Hippocampal formation (tissue), 2 donors: ENCODE results near the gene WDFY4.
"Not testable (repeated sequence)": the region's sequence is repeated elsewhere in the genome, so short reads cannot be mapped to it uniquely, and the experiment has no call there.

ENCODE experiments used
- DNase-seq, 2 donors: peaks; one replicate each; lab custom pipeline; 2025; lab: John Stamatoyannopoulos, UW

WDFY4 gene

GRCh38 chr10:48684792-48685623 is at the start of gene WDFY4:
Gene WDFY4, plus strand, starts transcription at chr10:48684873. Its CDS starts 24,860 bp downstream, at chr10:48709733.
- no peak for DNase-seq

- DNase-seq = no peak
Observed at GRCh38 chr10:48634984-48635557, 49.6 kb upstream of the WDFY4 start.

- no peak for DNase-seq
Observed at GRCh38 chr10:48636231-48636630, 48.4 kb upstream of the WDFY4 start.

- no peak for DNase-seq
Observed at GRCh38 chr10:48636901-48637300, 47.8 kb upstream of the WDFY4 start.

- no peak for DNase-seq
Observed at GRCh38 chr10:48638158-48638557, 46.5 kb upstream of the WDFY4 start.

- DNase-seq = no peak
Observed at GRCh38 chr10:48638739-48639527, 45.7 kb upstream of the WDFY4 start.

GRCh38 chr10:48639632-48640031 is 45.0 kb upstream of the WDFY4 start:
- no peak for DNase-seq

- DNase-seq = no peak
Observed at GRCh38 chr10:48640326-48640725, 44.3 kb upstream of the WDFY4 start.

- DNase-seq = not testable (repeated sequence)
Observed at GRCh38 chr10:48641099-48641690, 43.5 kb upstream of the WDFY4 start.

GRCh38 chr10:48645600-48645999 is 39.1 kb upstream of the WDFY4 start:
- no peak for DNase-seq

- DNase-seq = not testable (repeated sequence)
Observed at GRCh38 chr10:48647073-48647472, 37.6 kb upstream of the WDFY4 start.

- DNase-seq = no peak
Observed at GRCh38 chr10:48648172-48648942, 36.3 kb upstream of the WDFY4 start.

- peak; percentile 40 to 48 for DNase-seq
Observed at GRCh38 chr10:48649349-48649944, 35.2 kb upstream of the WDFY4 start.

- DNase-seq = no peak
Observed at GRCh38 chr10:48651293-48651692, 33.4 kb upstream of the WDFY4 start.

GRCh38 chr10:48651839-48652238 is 32.8 kb upstream of the WDFY4 start:
- no peak for DNase-seq

- no peak for DNase-seq
Observed at GRCh38 chr10:48652344-48652743, 32.3 kb upstream of the WDFY4 start.

- DNase-seq = no peak
Observed at GRCh38 chr10:48653347-48653746, 31.3 kb upstream of the WDFY4 start.

- no peak for DNase-seq
Observed at GRCh38 chr10:48653944-48654698, 30.6 kb upstream of the WDFY4 start.

GRCh38 chr10:48655411-48656240 is 29.0 kb upstream of the WDFY4 start:
- peak; percentile 28 to 68 for DNase-seq
